ENCODE results near the gene GALNT17.

- no peak for TF ChIP-seq CTCF (IDR thresholded peaks at IDR 0.05; ENCODE audit: low read length)
- no peak for TF ChIP-seq EZH2 (optimal IDR thresholded peaks at IDR 0.05; ENCODE audit: low read depth, low read length)
- no peak for TF ChIP-seq EZH2phosphoT487 (IDR thresholded peaks at IDR 0.05; ENCODE audit: low read length)
Observed at GRCh38 chr7:71182438-71182935, 50.5 kb downstream of the GALNT17 start.
